ENCODE results near the gene FCER2. TPM values are rescaled to one million over a fixed set of nuclear protein-coding genes. Genes with fewer than 3 reads are reported as not detected.

FCER2 gene
- total RNA-seq, 1 donor from 2014 or later: not detected

DNA sequence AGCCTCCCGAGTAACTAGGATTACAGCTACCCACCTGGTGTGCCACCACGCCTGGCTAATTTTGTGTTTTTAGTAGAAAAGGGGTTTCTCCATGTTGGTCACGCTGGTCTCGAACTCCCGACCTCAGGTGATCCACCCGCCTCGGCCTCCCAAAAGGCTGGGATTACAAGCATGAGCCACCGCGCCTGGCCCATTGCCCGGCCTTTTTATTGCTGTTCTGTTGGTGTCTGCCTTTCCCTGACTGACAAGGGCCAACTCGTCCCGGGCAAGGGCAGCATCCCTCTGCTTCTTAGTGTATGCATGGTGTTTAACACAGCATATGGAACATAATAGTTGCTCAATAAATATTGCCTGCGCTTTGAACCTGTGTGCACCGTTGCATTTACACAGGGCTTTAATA is 39.3 kb downstream of the FCER2 start:
- no peak overlapping the region for H3K27ac Mint-ChIP-seq (ENCODE audit: unreplicated experiment)
- no peaks in the 10 kb centered on the region for H3K36me3 Mint-ChIP-seq (ENCODE audit: low read depth, unreplicated experiment)
- peaks cover 3% of the 10 kb centered on the region for H3K27me3 Mint-ChIP-seq (ENCODE audit: unreplicated experiment)
- no peak overlapping the region for H3K4me3 Mint-ChIP-seq (ENCODE audit: unreplicated experiment)
- no peaks in the 10 kb centered on the region for H3K4me1 Mint-ChIP-seq (ENCODE audit: unreplicated experiment)
- H3K9me3 Mint-ChIP-seq (ENCODE audit: unreplicated experiment): no peaks in the 10 kb centered on the region
- TF ChIP-seq, protein P1, sequence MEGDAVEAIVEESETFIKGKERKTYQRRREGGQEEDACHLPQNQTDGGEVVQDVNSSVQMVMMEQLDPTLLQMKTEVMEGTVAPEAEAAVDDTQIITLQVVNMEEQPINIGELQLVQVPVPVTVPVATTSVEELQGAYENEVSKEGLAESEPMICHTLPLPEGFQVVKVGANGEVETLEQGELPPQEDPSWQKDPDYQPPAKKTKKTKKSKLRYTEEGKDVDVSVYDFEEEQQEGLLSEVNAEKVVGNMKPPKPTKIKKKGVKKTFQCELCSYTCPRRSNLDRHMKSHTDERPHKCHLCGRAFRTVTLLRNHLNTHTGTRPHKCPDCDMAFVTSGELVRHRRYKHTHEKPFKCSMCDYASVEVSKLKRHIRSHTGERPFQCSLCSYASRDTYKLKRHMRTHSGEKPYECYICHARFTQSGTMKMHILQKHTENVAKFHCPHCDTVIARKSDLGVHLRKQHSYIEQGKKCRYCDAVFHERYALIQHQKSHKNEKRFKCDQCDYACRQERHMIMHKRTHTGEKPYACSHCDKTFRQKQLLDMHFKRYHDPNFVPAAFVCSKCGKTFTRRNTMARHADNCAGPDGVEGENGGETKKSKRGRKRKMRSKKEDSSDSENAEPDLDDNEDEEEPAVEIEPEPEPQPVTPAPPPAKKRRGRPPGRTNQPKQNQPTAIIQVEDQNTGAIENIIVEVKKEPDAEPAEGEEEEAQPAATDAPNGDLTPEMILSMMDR (IDR thresholded peaks at IDR 0.05; ENCODE audit: unreplicated experiment): no peak
- DNase-seq (ENCODE audit: low spot score): no peak

DNA sequence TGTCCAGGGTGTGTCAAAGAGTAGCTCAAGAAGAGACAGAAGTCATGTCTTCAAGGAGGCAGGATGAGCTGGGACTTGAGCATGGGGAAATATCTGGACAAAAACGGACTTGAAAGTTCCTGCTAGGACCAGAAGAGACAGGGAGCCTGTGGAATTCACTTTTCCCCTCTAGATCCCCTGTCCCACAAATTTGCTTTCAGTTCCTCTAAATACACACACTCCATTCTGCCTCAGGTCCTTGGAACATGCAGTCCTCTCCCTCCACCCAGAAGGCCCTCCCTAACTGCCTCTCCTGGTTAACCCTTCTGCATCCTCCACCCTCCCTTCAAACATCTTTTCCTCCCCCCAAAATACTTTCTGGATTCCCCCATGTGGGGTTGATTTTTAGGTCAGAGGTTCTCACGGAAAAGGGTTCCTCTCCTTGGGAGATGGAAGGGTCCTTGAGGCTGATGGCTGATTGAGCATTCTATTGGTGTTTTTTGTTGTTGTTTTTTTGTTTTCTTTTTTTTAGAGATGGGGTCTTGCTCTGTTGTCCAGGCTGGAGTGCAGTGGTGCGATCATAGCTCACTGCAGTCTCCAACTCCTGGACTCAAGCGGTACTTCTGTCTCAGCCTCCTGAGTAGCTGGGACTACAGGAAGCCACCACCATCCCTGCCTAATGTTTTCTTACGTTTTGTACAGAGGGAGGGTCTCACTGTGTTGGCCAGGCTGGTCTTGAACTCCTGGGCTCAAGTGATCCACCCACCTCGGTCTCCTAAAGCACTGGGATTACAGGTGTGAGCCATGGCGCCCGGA is 40.0 kb downstream of the FCER2 start:
- Mint-ChIP-seq H3K4me1 (ENCODE audit: unreplicated experiment) (no peaks in the 10 kb centered on the region), H3K27ac (ENCODE audit: unreplicated experiment) (no peak overlapping the region), H3K9me3 (ENCODE audit: unreplicated experiment) (no peaks in the 10 kb centered on the region), H3K4me3 (ENCODE audit: unreplicated experiment) (no peak overlapping the region), H3K36me3 (ENCODE audit: low read depth, unreplicated experiment) (no peaks in the 10 kb centered on the region), H3K27me3 (ENCODE audit: unreplicated experiment) (peaks cover 3% of the 10 kb centered on the region)
- no peak for DNase-seq (ENCODE audit: low spot score)
- TF ChIP-seq, protein P1 (IDR thresholded peaks at IDR 0.05; ENCODE audit: unreplicated experiment): no peak

DNA sequence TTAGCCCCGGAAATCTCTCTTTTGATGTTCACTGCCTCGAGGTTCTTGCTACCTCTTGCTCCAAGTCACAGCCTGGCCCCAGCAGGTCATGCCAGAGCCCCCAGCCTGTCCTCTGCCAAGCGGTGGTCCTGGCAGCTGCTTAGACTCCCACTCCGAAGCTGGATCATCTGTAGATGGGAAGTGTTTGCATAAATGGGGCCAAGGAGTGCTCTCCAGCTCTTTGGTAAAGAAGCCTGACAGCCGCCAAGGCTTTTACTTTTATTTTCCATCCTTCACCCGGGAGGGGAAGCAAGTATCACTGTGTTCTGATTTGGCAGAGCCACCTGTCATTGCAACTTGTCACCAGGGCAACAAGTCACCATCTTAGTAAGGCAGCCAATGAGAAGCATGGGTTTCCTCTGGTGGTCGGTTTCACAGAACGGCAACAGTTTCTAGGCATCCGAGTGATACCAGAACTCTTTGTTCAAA is 43.7 kb downstream of the FCER2 start:
- Mint-ChIP-seq H3K27ac (ENCODE audit: unreplicated experiment) (no peak overlapping the region), H3K36me3 (ENCODE audit: low read depth, unreplicated experiment) (no peaks in the 10 kb centered on the region), H3K4me1 (ENCODE audit: unreplicated experiment) (peaks cover 2% of the 10 kb centered on the region), H3K4me3 (ENCODE audit: unreplicated experiment) (no peak overlapping the region), H3K9me3 (ENCODE audit: unreplicated experiment) (no peaks in the 10 kb centered on the region), H3K27me3 (ENCODE audit: unreplicated experiment) (peaks cover 7% of the 10 kb centered on the region)
- TF ChIP-seq, protein P1 (IDR thresholded peaks at IDR 0.05; ENCODE audit: unreplicated experiment): no peak
- DNase-seq (ENCODE audit: low spot score): no peak

DNA sequence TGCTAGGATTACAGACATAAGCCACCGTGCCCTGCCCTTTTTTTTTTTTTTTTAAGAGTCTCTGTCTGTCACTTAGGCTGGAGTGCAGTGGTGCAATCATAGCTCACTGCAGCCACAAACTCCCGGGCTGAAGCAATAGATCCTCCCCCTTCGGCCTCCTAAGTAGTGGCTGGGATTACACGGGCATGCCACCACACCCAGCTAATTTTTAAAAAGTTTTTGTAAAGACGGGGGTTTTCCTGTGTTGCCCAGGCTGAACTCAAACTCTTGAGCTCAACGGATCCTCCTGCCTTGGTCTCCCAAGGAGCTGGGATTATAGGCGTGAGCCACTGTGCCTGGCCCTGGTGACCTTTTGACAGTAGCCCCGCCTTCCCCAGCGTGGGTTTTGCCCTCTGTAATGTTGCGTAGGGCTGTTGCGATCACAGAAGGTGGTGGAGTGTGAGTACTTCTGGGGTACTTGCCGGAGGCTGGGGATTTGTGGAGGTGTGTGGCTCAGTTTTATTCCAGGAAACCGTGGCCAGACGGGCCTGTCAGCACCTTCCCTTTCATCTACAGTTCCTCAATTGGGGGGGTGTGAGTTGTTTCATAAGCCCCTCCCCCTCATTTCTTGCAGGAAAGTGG is 44.7 kb downstream of the FCER2 start:
- Mint-ChIP-seq H3K27me3 (ENCODE audit: unreplicated experiment) (peaks cover 7% of the 10 kb centered on the region), H3K9me3 (ENCODE audit: unreplicated experiment) (no peaks in the 10 kb centered on the region), H3K36me3 (ENCODE audit: low read depth, unreplicated experiment) (no peaks in the 10 kb centered on the region), H3K27ac (ENCODE audit: unreplicated experiment) (no peak overlapping the region), H3K4me3 (ENCODE audit: unreplicated experiment) (no peak overlapping the region), H3K4me1 (ENCODE audit: unreplicated experiment) (peaks cover 2% of the 10 kb centered on the region)
- no peak for DNase-seq (ENCODE audit: low spot score)
- TF ChIP-seq, protein P1 (IDR thresholded peaks at IDR 0.05; ENCODE audit: unreplicated experiment): no peak

DNA sequence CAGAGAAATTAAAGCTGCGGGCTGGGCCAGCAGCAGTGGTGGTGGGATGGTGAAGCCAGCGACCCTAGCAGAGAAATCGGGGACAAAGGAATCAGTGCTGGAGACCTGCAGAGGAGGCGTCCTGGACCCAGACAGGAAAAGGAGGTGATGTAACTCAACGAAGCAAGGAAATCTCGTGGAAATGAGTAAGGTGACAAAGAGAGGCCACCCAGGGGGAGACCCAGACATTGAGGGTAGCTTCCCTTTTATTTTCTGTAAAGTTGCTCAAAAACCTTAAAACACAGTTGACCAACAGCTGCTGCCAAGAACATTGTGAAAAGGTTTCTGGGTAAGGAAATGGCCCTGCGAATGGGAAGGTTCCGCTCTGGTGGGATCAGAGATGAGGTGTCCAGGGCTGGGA is 46.4 kb downstream of the FCER2 start:
- no peaks in the 10 kb centered on the region for H3K9me3 Mint-ChIP-seq (ENCODE audit: unreplicated experiment)
- peaks cover 4% of the 10 kb centered on the region for H3K27me3 Mint-ChIP-seq (ENCODE audit: unreplicated experiment)
- H3K27ac Mint-ChIP-seq (ENCODE audit: unreplicated experiment): no peak overlapping the region
- H3K4me1 Mint-ChIP-seq (ENCODE audit: unreplicated experiment): peaks cover 2% of the 10 kb centered on the region
- no peak for DNase-seq (ENCODE audit: low spot score)
- H3K4me3 Mint-ChIP-seq (ENCODE audit: unreplicated experiment): no peak overlapping the region
- TF ChIP-seq, protein P1 (IDR thresholded peaks at IDR 0.05; ENCODE audit: unreplicated experiment): no peak
- H3K36me3 Mint-ChIP-seq (ENCODE audit: low read depth, unreplicated experiment): no peaks in the 10 kb centered on the region

Measured in endothelial cell (in vitro differentiated cells).